Smooth muscle cell (in vitro differentiated cells): ENCODE measurements around the gene SCLY. TPM values are rescaled to one million over a fixed set of nuclear protein-coding genes. Genes with fewer than 3 reads are reported as not detected.

ENCODE experiments used
- DNase-seq: peaks from one replicate; lab custom pipeline; 2025; ENCODE audit not compliant: unreplicated experiment; lab: John Stamatoyannopoulos, UW
- H2AFZ ChIP-seq: fragments of 200-600 bp; sonication (generic); 2 replicates; pipeline ENCODE4 v1.6.0; 2016; ENCODE audit warnings: antibody characterized with exemption, low read depth, mild to moderate bottlenecking
- H3F3A ChIP-seq: fragments of 200-600 bp; sonication (generic); 2 replicates; pipeline ENCODE4 v1.6.0; 2017; ENCODE audit warnings: antibody characterized with exemption, low read depth
- H3K27ac ChIP-seq: fragments of 200-600 bp; sonication (generic); 2 replicates; pipeline ENCODE4 v1.5.1; 2016; ENCODE audit warnings: low read depth, mild to moderate bottlenecking
- H3K27me3 ChIP-seq: fragments of 200-600 bp; sonication (generic); 2 replicates; pipeline ENCODE4 v1.6.1; 2016; ENCODE audit warnings: low read depth, mild to moderate bottlenecking
- H3K36me3 ChIP-seq: fragments of 200-600 bp; sonication (generic); 2 replicates; pipeline ENCODE4 v1.5.1; 2016; ENCODE audit warnings: low read depth
- H3K4me1 ChIP-seq: fragments of 200-600 bp; sonication (generic); 2 replicates; pipeline ENCODE4 v1.5.1; 2016; ENCODE audit warnings: low read depth
- H3K4me2 ChIP-seq: fragments of 200-600 bp; sonication (generic); 2 replicates; pipeline ENCODE4 v1.6.0; 2016; ENCODE audit warnings: mild to moderate bottlenecking
- H3K4me3 ChIP-seq: fragments of 200-600 bp; sonication (generic); 2 replicates; pipeline ENCODE4 v1.5.1; 2016; ENCODE audit warnings: mild to moderate bottlenecking
- H3K79me2 ChIP-seq: fragments of 200-600 bp; sonication (generic); 2 replicates; pipeline ENCODE4 v1.6.0; 2016; ENCODE audit warnings: low read depth, mild to moderate bottlenecking
- H3K9ac ChIP-seq: fragments of 200-600 bp; sonication (generic); 2 replicates; pipeline ENCODE4 v1.6.0; 2016; ENCODE audit warnings: low read depth
- H3K9me3 ChIP-seq: fragments of 200-600 bp; sonication (generic); replicated peaks from 2 replicates; pipeline ENCODE4 v1.5.1; 2016; ENCODE audit warnings: low read depth
- H4K20me1 ChIP-seq: fragments of 200-600 bp; sonication (generic); 2 replicates; pipeline ENCODE4 v1.6.0; 2016; ENCODE audit warnings: low read depth
- WGBS: methylation state at CpG from one replicate; pipeline ENCODE4 v1.1.7; 2016; ENCODE audit warnings: low lambda C conversion rate; 5-methylcytosine and 5-hydroxymethylcytosine counted together
- polyA plus RNA-seq: library from polyadenylated mRNA; unstranded; fragments of >200 nt; fragmentation: Nextera tagmentation; extraction: Ambion mirVana; gene quantifications from 2 replicates; pipeline ENCODE4 v1.2.1, GENCODE V29; 2016
- total RNA-seq: library from RNA; depleted of rRNA; stranded (reverse); fragments of >200 nt; gene quantifications from 2 replicates; pipeline ENCODE4 v1.2.3, GENCODE V29; 2014
- TF ChIP-seq, protein P1 (sequence below): fragments of 200-600 bp; sonication (generic); IDR thresholded peaks from 2 replicates; pipeline ENCODE4 v1.5.1; 2017; ENCODE audit warnings: borderline replicate concordance, mild to moderate bottlenecking, antibody characterized with exemption; ENCODE audit not compliant: insufficient read depth, poor library complexity, severe bottlenecking

Gene SCLY
- total and polyA plus RNA-seq, 2 experiments from 2014 or later, result 7.6 to 12.9 TPM

DNA sequence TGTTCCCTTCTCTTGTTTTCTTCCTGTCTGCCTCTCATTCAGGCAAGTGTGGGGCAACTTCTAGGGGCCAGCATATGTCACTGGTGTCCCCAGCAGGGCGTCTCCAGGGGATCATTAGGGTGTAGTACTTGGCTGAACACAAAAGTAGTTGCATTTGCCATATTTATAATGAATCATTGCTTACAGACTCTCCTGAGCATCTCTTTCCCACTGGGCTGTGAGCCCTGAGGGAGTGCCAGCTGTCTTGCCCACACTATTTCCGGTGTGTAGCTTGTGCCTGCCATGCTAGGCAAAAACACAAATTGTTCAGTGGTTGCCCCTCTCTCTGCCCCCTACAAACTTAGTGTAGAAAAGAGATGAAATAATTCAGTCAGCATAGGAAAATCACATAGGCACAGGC, 40.8 kb upstream of the SCLY start:
- H3K4me2 ChIP-seq, result no peak overlapping the region
- H3K79me2 ChIP-seq, result no peaks in the 10 kb centered on the region
- H3K4me3 ChIP-seq, result no peak overlapping the region
- DNase-seq, result no peak
- TF ChIP-seq, protein P1, sequence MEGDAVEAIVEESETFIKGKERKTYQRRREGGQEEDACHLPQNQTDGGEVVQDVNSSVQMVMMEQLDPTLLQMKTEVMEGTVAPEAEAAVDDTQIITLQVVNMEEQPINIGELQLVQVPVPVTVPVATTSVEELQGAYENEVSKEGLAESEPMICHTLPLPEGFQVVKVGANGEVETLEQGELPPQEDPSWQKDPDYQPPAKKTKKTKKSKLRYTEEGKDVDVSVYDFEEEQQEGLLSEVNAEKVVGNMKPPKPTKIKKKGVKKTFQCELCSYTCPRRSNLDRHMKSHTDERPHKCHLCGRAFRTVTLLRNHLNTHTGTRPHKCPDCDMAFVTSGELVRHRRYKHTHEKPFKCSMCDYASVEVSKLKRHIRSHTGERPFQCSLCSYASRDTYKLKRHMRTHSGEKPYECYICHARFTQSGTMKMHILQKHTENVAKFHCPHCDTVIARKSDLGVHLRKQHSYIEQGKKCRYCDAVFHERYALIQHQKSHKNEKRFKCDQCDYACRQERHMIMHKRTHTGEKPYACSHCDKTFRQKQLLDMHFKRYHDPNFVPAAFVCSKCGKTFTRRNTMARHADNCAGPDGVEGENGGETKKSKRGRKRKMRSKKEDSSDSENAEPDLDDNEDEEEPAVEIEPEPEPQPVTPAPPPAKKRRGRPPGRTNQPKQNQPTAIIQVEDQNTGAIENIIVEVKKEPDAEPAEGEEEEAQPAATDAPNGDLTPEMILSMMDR, result no peak
- H3F3A ChIP-seq, result no peaks in the 10 kb centered on the region
- no peaks in the 10 kb centered on the region for H3K36me3 ChIP-seq
- no peaks in the 10 kb centered on the region for H3K4me1 ChIP-seq
- no peak overlapping the region for H3K9ac ChIP-seq
- H2AFZ ChIP-seq, result no peak overlapping the region
- H3K9me3 ChIP-seq, result no peaks in the 10 kb centered on the region
- no peaks in the 10 kb centered on the region for H3K27me3 ChIP-seq
- no peak overlapping the region for H3K27ac ChIP-seq
- WGBS, result 96% methylated on average over 2 of the region's 2 CpGs
- H4K20me1 ChIP-seq, result peaks cover 67% of the 10 kb centered on the region

DNA sequence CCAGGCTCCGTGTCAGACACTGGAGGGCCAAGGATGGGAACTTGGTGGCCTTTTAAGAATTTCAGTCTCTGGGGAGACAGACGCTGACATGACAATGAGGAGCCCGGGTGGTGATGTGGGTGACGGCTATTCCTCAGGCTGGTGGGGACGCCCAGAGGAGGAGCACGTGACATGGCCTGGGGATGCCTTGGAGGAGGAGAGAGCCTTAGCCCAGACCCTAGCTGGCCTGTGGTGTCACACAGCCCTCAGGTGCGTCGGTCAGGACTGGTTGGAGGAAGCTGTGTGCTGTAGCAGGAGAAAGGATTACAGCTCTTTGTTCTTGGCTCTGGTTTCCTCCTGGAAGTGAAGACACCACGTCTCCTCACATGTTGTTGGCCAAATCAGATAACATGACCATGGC, 40.0 kb upstream of the SCLY start:
- no peaks in the 10 kb centered on the region for H3F3A ChIP-seq
- H3K27me3 ChIP-seq, result no peaks in the 10 kb centered on the region
- no peak overlapping the region for H3K4me3 ChIP-seq
- H3K4me2 ChIP-seq, result no peak overlapping the region
- H2AFZ ChIP-seq, result no peak overlapping the region
- H3K9ac ChIP-seq, result no peak overlapping the region
- no peaks in the 10 kb centered on the region for H3K79me2 ChIP-seq
- no peak overlapping the region for H3K27ac ChIP-seq
- DNase-seq, result no peak
- TF ChIP-seq, protein P1, result no peak
- H3K9me3 ChIP-seq, result no peaks in the 10 kb centered on the region
- no peaks in the 10 kb centered on the region for H3K36me3 ChIP-seq
- H4K20me1 ChIP-seq, result peaks cover 67% of the 10 kb centered on the region
- H3K4me1 ChIP-seq, result no peaks in the 10 kb centered on the region
- 97% methylated on average over 9 of the region's 9 CpGs for WGBS

DNA sequence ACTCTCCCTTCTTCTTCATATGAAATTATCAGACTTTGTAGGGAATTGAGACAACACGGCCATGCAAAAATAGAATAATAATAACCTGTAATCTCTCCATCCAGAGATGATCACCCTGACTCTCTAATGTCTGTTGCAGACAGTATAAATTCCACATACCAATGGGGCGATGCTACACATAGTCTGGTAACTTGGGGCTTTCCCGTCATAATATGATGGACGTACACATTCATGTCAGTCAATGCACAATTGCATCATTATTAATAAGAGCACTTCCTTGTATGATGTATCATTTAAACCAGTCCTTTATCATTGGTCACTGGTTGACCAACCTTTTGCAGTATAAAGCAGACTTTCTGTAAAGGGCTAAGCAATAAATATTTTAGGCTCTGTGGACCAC, 39.5 kb upstream of the SCLY start:
- Histone ChIP-seq H3K4me3 (no peak overlapping the region), H3K4me1 (no peaks in the 10 kb centered on the region), H3K9ac (no peak overlapping the region), H3K27me3 (no peaks in the 10 kb centered on the region), H3F3A (no peaks in the 10 kb centered on the region), H2AFZ (no peak overlapping the region), H4K20me1 (peaks cover 64% of the 10 kb centered on the region), H3K36me3 (no peaks in the 10 kb centered on the region), H3K9me3 (no peaks in the 10 kb centered on the region), H3K27ac (no peak overlapping the region), H3K4me2 (no peak overlapping the region), H3K79me2 (no peaks in the 10 kb centered on the region)
- TF ChIP-seq, protein P1, result no peak
- 81% methylated on average over 4 of the region's 4 CpGs for WGBS
- DNase-seq, result no peak

DNA sequence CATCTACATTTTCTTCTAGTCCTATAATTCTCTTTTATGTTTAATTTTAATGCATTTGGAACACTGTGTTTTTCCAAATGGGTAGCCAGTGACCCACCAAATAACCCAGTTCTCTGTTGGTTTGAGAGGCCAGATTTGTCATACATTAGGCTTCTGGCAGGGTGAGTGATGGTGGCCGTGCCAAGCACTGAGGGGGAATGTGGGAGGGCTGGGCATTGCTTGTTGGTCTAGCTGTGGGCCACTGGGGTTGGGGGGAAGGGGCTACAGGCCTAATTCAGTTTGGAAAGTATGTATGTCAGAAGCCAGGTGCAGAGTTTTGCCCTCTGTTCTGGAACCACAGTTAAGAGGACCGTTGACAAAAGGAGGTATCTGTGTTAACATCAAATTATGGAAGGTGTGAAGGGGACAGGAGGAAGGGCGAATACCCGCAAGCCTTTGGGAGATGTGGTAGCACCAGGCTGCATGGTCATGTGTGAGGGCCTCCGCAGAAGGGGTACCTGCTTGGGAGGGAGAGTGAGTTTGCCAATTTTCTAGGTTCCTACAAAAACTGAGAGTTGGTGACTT, 38.1 kb upstream of the SCLY start:
- WGBS, result 96% methylated on average over 5 of the region's 5 CpGs
- Histone ChIP-seq H3K9me3 (no peaks in the 10 kb centered on the region), H3K9ac (no peak overlapping the region), H3K4me2 (no peak overlapping the region), H3K4me3 (no peak overlapping the region), H3K27me3 (no peaks in the 10 kb centered on the region), H3K27ac (no peak overlapping the region), H3K36me3 (no peaks in the 10 kb centered on the region), H4K20me1 (peaks cover 52% of the 10 kb centered on the region), H2AFZ (no peak overlapping the region), H3K4me1 (no peaks in the 10 kb centered on the region), H3F3A (no peaks in the 10 kb centered on the region), H3K79me2 (no peaks in the 10 kb centered on the region)
- TF ChIP-seq, protein P1, result no peak
- no peak for DNase-seq
